IMR-90 (cell line): ENCODE results near the gene LDB2. TPM values are rescaled to one million over a fixed set of nuclear protein-coding genes. Genes with fewer than 3 reads are reported as not detected.

Experiments
- ATAC-seq: fragments of 200-7000 bp; cut with Tn5 transposase; 2 replicates; pipeline ENCODE4 v1.9.1; 2020; ENCODE audit warnings: low read depth, mild to moderate bottlenecking, moderate library complexity
- BruUV-seq: library from RNA; stranded (reverse); fragments of 400-500 nt; replicated peaks from 2 replicates; lab custom pipeline; 2021; lab: Mats Ljungman, UMichigan
- CTCF ChIA-PET: fragments of 300-600 bp; formaldehyde crosslinking; extraction: SDS; loops from one replicate; lab custom pipeline; 2021; ENCODE audit warnings: antibody characterized with exemption; lab: Yijun Ruan, JAX
- POLR2A ChIA-PET: fragments of 300-600 bp; sonication (Branson Sonifier 250); formaldehyde crosslinking; loops from one replicate; lab custom pipeline; 2022; ENCODE audit warnings: antibody characterized with exemption; ENCODE audit not compliant: unreplicated experiment; lab: Charles Lee
- DNase-seq: peaks from one replicate; pipeline ENCODE4 v3.0.0; 2013
- H2AFZ ChIP-seq: replicated peaks from 2 replicates; pipeline ENCODE3; 2013; ENCODE audit warnings: low read length, mild to moderate bottlenecking; ENCODE audit not compliant: poor library complexity
- H2AK5ac ChIP-seq: 2 replicates; pipeline ENCODE4 v1.6.1; 2013; ENCODE audit warnings: low read depth, low read length, inconsistent platforms
- H2AK9ac ChIP-seq: replicated peaks from 2 replicates; pipeline ENCODE3; 2013; ENCODE audit warnings: mild to moderate bottlenecking, low read depth, low read length, moderate library complexity; ENCODE audit not compliant: poor library complexity
- H2BK120ac ChIP-seq: 2 replicates; pipeline ENCODE4 v1.6.1; 2013; ENCODE audit warnings: low read depth, low read length, inconsistent platforms
- H2BK15ac ChIP-seq: 3 replicates; pipeline ENCODE4 v1.6.1; 2013; ENCODE audit warnings: low read depth, low read length, inconsistent platforms
- H2BK20ac ChIP-seq: 2 replicates; pipeline ENCODE4 v1.6.1; 2013; ENCODE audit warnings: low read depth, mild to moderate bottlenecking, inconsistent platforms, low read length, moderate library complexity
- H2BK5ac ChIP-seq: 2 replicates; pipeline ENCODE4 v1.6.1; 2013; ENCODE audit warnings: mild to moderate bottlenecking, low read depth, low read length, inconsistent platforms; ENCODE audit not compliant: poor library complexity, severe bottlenecking
- H3K14ac ChIP-seq: replicated peaks from 2 replicates; pipeline ENCODE4 v1.6.1; 2013; ENCODE audit warnings: low read depth, low read length, inconsistent platforms
- H3K18ac ChIP-seq: 2 replicates; pipeline ENCODE4 v1.6.1; 2013; ENCODE audit warnings: low read depth, low read length, control low read depth
- H3K23ac ChIP-seq: 2 replicates; pipeline ENCODE4 v1.6.1; 2013; ENCODE audit warnings: low read depth, low read length, inconsistent platforms
- H3K27ac ChIP-seq: 2 replicates; pipeline ENCODE4 v1.5.1; 2013; ENCODE audit warnings: mild to moderate bottlenecking, control low read depth, low read length; ENCODE audit not compliant: insufficient read depth
- H3K27me3 ChIP-seq: 2 replicates; pipeline ENCODE4 v1.6.1; 2013; ENCODE audit warnings: low read length; ENCODE audit not compliant: control insufficient read depth, insufficient read depth
- H3K36me3 ChIP-seq: 2 replicates; pipeline ENCODE4 v1.6.1; 2013; ENCODE audit warnings: low read length, mixed read lengths; ENCODE audit not compliant: control insufficient read depth, insufficient read depth
- H3K4ac ChIP-seq: 2 replicates; pipeline ENCODE4 v1.6.1; 2013; ENCODE audit warnings: low read depth, low read length, inconsistent platforms
- H3K4me1 ChIP-seq: 2 replicates; pipeline ENCODE4 v1.6.1; 2013; ENCODE audit warnings: low read length, mixed read lengths; ENCODE audit not compliant: control insufficient read depth, insufficient read depth
- H3K4me2 ChIP-seq: 2 replicates; pipeline ENCODE4 v1.6.1; 2013; ENCODE audit warnings: low read depth, mild to moderate bottlenecking, control low read depth, low read length, moderate library complexity
- H3K4me3 ChIP-seq: 2 replicates; pipeline ENCODE4 v1.5.1; 2013; ENCODE audit warnings: low read depth, mild to moderate bottlenecking, control low read depth, low read length, moderate library complexity; ENCODE audit not compliant: insufficient read depth
- H3K56ac ChIP-seq: 2 replicates; pipeline ENCODE4 v1.6.1; 2013; ENCODE audit warnings: low read length, inconsistent platforms; ENCODE audit not compliant: insufficient read depth; ENCODE audit errors: extremely low read depth
- H3K79me1 ChIP-seq, 2 experiments: 2 replicates each; pipeline ENCODE4 v1.6.1; 2013; ENCODE audit warnings: low read length in 2 of 2, inconsistent platforms in 1 of 2, low read depth in 1 of 2
- H3K9ac ChIP-seq: 2 replicates; pipeline ENCODE4 v1.6.1; 2013; ENCODE audit warnings: low read depth, low read length, control low read depth
- H3K9me1 ChIP-seq: 2 replicates; pipeline ENCODE4 v1.6.1; 2013; ENCODE audit warnings: low read length, inconsistent platforms; ENCODE audit not compliant: insufficient read depth
- H3K9me3 ChIP-seq: 2 replicates; pipeline ENCODE4 v1.6.1; 2013; ENCODE audit warnings: low read length; ENCODE audit not compliant: control insufficient read depth, insufficient read depth
- H4K20me1 ChIP-seq: 2 replicates; pipeline ENCODE4 v1.6.1; 2013; ENCODE audit warnings: low read length, inconsistent platforms; ENCODE audit not compliant: insufficient read depth
- H4K5ac ChIP-seq: 2 replicates; pipeline ENCODE4 v1.6.1; 2013; ENCODE audit warnings: mild to moderate bottlenecking, low read depth, low read length, control low read depth
- H4K8ac ChIP-seq, 2 experiments: 2 replicates each; pipeline ENCODE4 v1.6.1; 2013; ENCODE audit warnings: low read depth in 2 of 2, low read length in 2 of 2, control low read depth in 1 of 2, inconsistent platforms in 1 of 2
- H4K91ac ChIP-seq: 2 replicates; pipeline ENCODE4 v1.6.1; 2013; ENCODE audit warnings: low read depth, low read length, inconsistent platforms; ENCODE audit not compliant: insufficient read depth
- BHLHE40 ChIP-seq: fragments of 150-350 bp; IDR thresholded peaks from 2 replicates; pipeline ENCODE4 v1.6.1; 2016; ENCODE audit warnings: mild to moderate bottlenecking, low read depth, low read length
- CEBPB ChIP-seq: IDR thresholded peaks from 2 replicates; pipeline ENCODE4 v1.6.1; 2012; ENCODE audit warnings: low read depth, low read length, improper control_type of control experiment
- FOS ChIP-seq: fragments of 150-350 bp; IDR thresholded peaks from 2 replicates; pipeline ENCODE4 v1.6.1; 2016; ENCODE audit warnings: low read depth, low read length
- RFX5 ChIP-seq: IDR thresholded peaks from 2 replicates; pipeline ENCODE4 v1.8.0; 2012; ENCODE audit warnings: low read depth, mild to moderate bottlenecking, low read length, moderate library complexity
- WGBS, 2 experiments: methylation state at CpG; one replicate each; pipeline versions ENCODE4 v1.1.5 to v1.1.7; 2013; ENCODE audit warnings: missing lambda C conversion rate in 2 of 2; ENCODE audit not compliant: insufficient read length in 1 of 2; ENCODE audit errors: extremely low coverage in 2 of 2; 5-methylcytosine and 5-hydroxymethylcytosine counted together
- dilution Hi-C: fragments of 300-500 bp; cut with HindIII; formaldehyde crosslinking; loops from one replicate; pipeline ENCODE4 v1.14.3; 2018; ENCODE audit warnings: low sequenced_read_pairs; ENCODE audit not compliant: unreplicated experiment
- in situ Hi-C: fragments of 300-500 bp; cut with MboI; formaldehyde crosslinking; loops from 3 replicates; pipeline ENCODE4 v1.14.3; 2019; ENCODE audit warnings: low sequenced_read_pairs, inconsistent platforms, mixed read lengths
- intact Hi-C: fragments of 100-400 bp; cut with micrococcal nuclease; formaldehyde crosslinking; loops from 2 replicates; pipeline ENCODE4 v1.10.0; 2022
- polyA plus RNA-seq, 3 experiments: library from polyadenylated mRNA; depleted of rRNA; stranded (reverse); fragments of >200 nt; gene quantifications; 2 replicates each; pipeline ENCODE4 v1.2.3, GENCODE V29; 2012; ENCODE audit warnings: low replicate concordance in 1 of 3
- total RNA-seq: library from RNA; depleted of rRNA; stranded (reverse); fragments of >200 nt; gene quantifications from 2 replicates; pipeline ENCODE4 v1.2.3, GENCODE V29; 2012

The LDB2 gene
- total and polyA plus RNA-seq, 2 of the 4 experiments (the other 2 are of a cell fraction): 67.9 to 116 TPM

DNA sequence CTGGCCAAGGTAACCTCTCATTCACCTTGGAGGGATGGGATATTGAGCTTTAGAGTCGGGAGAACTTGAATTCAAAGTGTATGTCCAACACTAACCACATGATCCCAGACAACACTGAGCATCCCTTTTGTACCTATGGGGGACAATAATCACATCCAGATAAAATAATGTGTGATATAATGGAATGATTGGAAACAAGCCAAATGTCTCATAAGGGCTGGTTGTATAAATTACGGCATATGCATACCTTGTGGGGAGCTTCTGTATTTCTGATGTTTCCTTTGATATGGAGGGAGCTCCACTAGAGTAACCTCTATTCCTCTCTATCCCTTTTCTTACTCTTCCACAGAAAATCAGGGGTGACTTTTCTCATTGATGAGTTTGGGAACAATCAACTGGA, 40.7 kb upstream of the LDB2 start:
- no peak overlapping the region for H2AK5ac ChIP-seq
- H3K9me3 ChIP-seq: no peaks in the 10 kb centered on the region
- no peak for DNase-seq
- no peak overlapping the region for H2AK9ac ChIP-seq
- ChIA-PET POLR2A (no interaction called here), CTCF (no interaction called here)
- ATAC-seq: no peak
- no peak overlapping the region for H3K4me2 ChIP-seq
- H3K9me1 ChIP-seq: no peaks in the 10 kb centered on the region
- WGBS, 2 experiments: no CpG with 5 or more reads among the region's 2 CpGs
- H3K23ac ChIP-seq: no peak overlapping the region
- no peak overlapping the region for H3K4ac ChIP-seq
- no peak overlapping the region for H2BK20ac ChIP-seq
- no peak overlapping the region for H2AFZ ChIP-seq
- H3K27ac ChIP-seq: no peak overlapping the region
- H3K9ac ChIP-seq: no peak overlapping the region
- dilution Hi-C loops (no loop called here), in situ Hi-C loops (no loop called here), intact Hi-C loops (no loop called here)
- no peak overlapping the region for H4K5ac ChIP-seq
- no peaks in the 10 kb centered on the region for H3K79me1 ChIP-seq
- no peak overlapping the region for H3K18ac ChIP-seq
- H2BK5ac ChIP-seq: no peak overlapping the region
- no peak overlapping the region for H3K14ac ChIP-seq
- no peak overlapping the region for H2BK15ac ChIP-seq
- no peak overlapping the region for H4K8ac ChIP-seq
- TF ChIP-seq CEBPB: no peak
- TF ChIP-seq FOS: no peak
- no peak for TF ChIP-seq RFX5
- TF ChIP-seq BHLHE40: no peak
- no peaks in the 10 kb centered on the region for H4K20me1 ChIP-seq
- H3K56ac ChIP-seq: no peak overlapping the region
- BruUV-seq: no TSS peak
- H4K91ac ChIP-seq: no peak overlapping the region
- H2BK120ac ChIP-seq: no peak overlapping the region
- no peaks in the 10 kb centered on the region for H3K36me3 ChIP-seq
- no peaks in the 10 kb centered on the region for H3K27me3 ChIP-seq
- H3K4me3 ChIP-seq: no peak overlapping the region
- no peaks in the 10 kb centered on the region for H3K4me1 ChIP-seq
